AML-193 (cell line): ENCODE results near the gene SRSF1.
"Not testable (repeated sequence)": the region's sequence is repeated elsewhere in the genome, so short reads cannot be mapped to it uniquely, and the experiment has no call there.

Experiments
- DNase-seq, 2 experiments: peaks; one replicate each; lab custom pipeline; 2025; lab: John Stamatoyannopoulos, UW

SRSF1 gene

GRCh38 chr17:57990037-57990436, 17.0 kb downstream of the SRSF1 start:
- no peak for DNase-seq

GRCh38 chr17:57988301-57989250, 18.5 kb downstream of the SRSF1 start:
- DNase-seq: peak; percentile 63 to 65

DNA sequence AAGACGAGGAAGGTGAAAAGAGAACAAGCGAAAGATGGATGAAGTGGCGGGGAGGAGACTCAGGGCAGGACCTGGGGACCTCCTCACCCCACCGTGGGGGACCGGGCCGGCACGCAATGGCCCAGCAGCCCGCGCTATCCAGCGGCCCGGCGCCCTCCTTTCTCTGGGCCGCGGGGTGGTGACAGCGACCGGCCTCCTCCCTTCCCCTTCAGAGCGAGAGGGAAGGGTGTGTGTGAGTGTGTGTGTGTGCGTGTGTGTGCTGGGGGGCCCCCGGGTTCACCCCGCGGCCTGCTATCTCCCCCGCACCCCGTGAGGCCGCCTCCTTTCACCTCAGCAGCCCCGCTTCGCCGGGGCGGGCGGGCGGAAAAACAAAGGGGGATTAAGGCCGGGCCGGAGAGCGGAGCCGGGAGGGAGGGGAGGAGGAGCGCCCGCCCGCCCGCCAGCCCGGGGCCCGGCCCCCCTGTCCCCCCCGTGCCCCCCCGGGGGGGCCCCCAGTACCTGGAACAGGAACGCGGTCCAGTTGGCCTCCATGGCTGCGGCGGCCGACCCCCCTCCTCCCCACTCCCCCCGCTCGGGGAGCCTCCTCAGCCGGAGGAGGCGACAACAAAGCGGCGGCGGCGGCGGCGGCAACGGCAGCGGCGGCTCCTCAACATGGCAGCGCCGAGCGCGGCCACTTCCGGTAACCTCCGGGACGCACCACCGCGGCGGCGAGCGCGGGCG, 19.3 kb downstream of the SRSF1 start, which contains the start of gene VEZF1:
VEZF1 (minus strand) TSS at position 674 of the 720 bp plus-strand sequence; CDS start at position 531, 143 bp downstream.
- DNase-seq: peak; percentile 59 to 60

GRCh38 chr17:57986841-57987580, 20.0 kb downstream of the SRSF1 start:
- no peak for DNase-seq

GRCh38 chr17:57985675-57985974, 21.4 kb downstream of the SRSF1 start:
- peak; percentile 36 to 45 for DNase-seq

- no peak for DNase-seq
Measured at GRCh38 chr17:57984936-57985674, 21.9 kb downstream of the SRSF1 start.

DNA sequence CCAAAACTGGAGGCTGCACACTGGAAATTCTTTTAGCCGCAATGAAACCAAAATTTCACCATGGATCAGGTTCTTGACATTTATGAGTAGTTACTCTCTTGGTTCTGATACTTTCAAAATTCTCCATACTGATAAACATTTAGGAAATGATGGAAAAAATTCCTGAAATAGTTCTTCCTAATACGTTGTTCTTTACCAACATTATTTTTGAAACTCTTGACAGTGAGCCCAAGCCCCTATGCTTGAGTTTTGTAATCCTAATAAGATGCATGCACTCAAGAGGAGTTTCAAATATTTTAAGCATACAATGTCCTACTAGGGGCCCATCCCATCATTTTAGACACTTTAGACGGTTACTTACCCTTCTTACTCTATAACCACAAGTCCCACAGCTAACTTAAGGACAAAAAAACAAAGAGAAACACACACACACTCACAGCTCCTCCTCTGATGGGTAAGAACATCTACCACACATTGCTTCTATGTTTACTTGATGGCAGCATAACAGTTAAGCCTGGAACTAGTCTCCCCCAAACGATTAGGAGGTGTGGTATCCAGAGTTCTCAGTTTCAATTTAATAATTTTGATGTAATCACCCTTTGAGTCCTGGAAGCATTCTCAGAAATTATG, 22.7 kb downstream of the SRSF1 start:
- DNase-seq: no peak

GRCh38 chr17:57983446-57983845, 23.6 kb downstream of the SRSF1 start:
- no peak for DNase-seq

- no peak for DNase-seq
Measured at GRCh38 chr17:57982452-57983170, 24.4 kb downstream of the SRSF1 start.

GRCh38 chr17:57980522-57980921, 26.5 kb downstream of the SRSF1 start:
- DNase-seq: no peak

- DNase-seq: no peak
Measured at GRCh38 chr17:57979076-57979475, 28.0 kb downstream of the SRSF1 start.

- DNase-seq: no peak
Measured at GRCh38 chr17:57976594-57976993, 30.5 kb downstream of the SRSF1 start.

DNA sequence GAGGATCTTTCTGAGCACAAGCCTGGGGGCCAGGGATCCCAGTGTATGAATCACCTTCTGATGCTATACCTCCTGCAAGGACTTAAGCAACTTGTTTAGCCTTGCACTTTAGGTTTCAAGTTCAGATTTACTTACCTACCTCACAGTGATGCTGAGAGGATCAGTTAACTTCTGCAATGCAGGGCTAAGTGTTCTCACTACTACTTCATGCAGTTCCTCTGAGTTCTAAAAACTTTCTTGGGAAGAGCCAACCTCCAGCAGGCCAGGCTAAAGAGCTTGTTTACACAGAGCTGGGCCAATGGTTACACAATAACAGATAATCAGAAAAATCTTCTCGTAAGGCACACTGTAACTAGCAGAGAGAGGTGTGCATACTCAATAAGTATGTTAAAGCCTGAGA, 32.0 kb downstream of the SRSF1 start:
- no peak for DNase-seq

- not testable (repeated sequence) for DNase-seq
Measured at GRCh38 chr17:57974053-57974824, 32.8 kb downstream of the SRSF1 start.

DNA sequence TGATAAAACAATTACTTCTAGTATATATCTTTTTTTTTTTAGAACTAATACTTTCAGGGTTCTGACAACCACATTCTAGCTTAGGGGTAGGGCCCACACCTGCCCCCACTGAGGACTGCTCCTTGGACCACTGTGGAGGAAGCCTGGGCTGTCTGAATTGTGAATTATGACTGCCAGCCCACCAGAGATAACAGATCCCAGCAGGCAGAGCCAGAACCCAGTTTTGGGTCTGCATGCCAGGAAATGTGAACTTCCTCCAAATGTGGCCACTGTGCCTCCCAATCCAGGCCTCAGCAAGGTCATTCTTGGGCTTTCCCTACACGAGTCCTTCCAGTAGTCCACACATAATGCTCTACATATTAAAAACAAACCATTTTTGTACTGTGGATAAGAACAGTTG, 34.9 kb downstream of the SRSF1 start:
- DNase-seq: no peak

GRCh38 chr17:57971572-57971971, 35.5 kb downstream of the SRSF1 start:
- no peak for DNase-seq

DNA sequence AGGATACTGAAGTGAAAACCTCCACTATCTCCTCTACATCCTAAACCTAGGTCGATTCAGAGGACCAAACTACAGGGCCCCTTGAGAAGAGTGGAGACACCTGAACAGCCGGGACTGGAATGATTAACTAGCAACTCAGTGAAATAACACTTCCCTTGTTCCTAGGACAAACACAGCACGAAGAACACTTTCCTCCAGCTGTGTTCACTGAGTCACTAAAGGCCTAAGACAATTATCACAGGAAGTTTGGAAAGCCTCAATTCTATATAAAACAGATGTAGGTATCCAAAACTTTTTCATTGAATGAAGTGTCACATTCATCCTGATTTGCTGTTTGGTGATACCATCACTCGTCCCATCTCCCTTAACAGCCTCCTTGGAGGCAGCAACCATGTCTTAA, 36.3 kb downstream of the SRSF1 start:
- no peak for DNase-seq

- no peak for DNase-seq
Measured at GRCh38 chr17:57968456-57968855, 38.6 kb downstream of the SRSF1 start.

GRCh38 chr17:57966875-57967274, 40.2 kb downstream of the SRSF1 start:
- no peak for DNase-seq

DNA sequence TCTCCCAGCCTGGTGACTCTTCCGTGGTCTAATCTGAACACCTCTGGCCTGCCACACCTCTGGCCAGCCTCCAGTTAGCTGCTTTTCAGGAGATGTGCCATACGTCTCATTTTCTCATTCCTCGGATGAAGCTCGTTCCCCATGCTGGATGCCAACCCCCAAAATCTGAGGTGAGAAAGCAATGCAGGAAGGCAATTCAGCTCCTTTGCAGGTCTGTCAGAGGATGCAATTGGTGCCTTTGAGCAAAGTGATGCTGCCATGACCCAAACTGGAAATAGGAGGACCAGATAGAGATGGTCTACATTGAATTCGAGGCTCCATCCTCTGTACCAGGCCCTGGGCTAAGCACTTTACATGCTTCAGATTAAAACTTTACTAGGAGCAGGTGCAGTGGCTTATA, 40.8 kb downstream of the SRSF1 start:
- DNase-seq: no peak
